HG03025 (cell line): Measurements from ENCODE around the gene SLC35F1.

Experiments used
- ATAC-seq: cut with Tn5 transposase; IDR thresholded peaks from one replicate; pipeline ENCODE4 v1.9.1; 2021; ENCODE audit warnings: mild to moderate bottlenecking, moderate library complexity; ENCODE audit not compliant: unreplicated experiment, low FRiP score

Gene SLC35F1

DNA sequence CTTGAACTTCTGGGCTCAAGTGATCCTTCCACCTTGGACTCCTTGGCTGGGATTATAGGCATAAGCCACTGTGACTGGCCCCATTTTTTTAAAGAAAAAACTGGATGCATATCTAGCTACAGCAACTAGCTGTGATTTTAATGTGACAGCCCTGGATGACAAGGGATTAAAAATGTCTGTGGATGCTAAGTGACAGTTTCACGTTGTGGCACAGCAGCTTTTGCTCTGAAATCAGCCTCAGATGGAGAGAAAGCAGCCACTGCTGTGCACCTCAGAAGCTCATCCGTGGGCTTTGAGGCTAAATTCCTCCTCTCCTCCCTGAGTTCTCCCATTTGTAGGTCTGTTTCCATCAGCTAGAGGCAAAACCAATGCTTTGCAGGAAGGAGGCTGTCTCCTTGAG, 195.3 kb downstream of the SLC35F1 start:
- no peak for ATAC-seq

DNA sequence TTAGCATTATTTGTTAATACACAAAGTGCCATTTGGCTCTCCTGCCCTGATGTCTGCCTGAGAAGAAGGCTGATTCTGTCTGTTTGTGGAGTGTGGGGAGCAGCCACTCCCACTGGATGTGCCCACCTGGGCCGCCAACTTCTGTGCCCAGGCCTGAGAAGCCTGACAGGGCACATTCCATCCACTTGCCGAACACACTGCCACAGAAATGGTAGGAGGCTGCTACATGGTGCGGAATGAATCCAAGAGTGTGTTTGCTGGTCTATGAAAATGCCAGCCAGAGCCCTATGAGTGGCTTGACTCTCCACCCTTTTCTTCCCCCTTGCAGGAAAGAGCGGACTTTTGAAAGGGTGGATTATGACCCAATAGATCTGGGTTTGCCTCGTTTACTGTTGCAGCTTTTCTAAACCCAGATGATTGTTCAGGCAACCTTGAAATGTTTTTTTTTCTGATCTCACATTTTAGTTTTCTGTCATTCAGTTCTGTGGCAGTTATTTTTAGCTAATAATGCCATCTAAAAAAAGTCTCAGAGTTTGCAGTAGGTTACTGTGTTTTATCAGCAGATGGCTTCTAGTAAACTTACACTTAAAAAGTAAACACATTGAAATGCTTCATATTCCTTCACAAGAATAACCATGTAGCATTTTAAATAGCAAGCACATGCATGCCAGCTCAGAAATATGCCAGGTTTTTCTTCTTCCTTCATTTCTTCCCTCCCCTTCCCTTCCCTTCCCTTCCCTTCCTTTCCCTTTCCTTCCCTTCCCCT, 196.5 kb downstream of the SLC35F1 start:
- no peak for ATAC-seq

DNA sequence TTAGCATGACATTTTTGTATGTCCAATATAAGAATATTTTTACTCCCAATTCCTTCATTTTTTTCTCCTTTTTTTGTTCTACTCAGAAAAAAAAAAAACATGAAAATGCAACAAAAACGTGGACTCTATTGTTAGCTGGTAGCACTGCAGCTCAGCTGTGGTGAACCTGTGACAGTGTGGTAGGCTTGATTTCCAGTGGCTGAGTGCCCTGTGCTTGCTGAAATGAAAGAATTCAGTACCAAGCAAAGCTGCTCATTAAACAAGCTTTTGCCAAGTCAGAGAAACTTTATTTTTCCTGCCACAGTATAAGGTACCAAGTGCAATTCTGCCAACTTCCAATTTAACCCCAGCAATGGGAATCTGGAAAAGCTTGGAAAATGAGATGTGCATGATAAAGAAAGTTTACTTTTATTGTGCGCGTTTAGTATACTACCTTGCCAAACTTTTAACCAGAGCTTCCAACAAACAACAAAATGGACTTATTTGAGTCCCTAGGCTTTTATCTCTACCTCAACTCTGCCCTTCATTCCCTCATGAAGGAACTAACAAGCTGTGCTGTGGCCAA, 215.2 kb downstream of the SLC35F1 start:
- ATAC-seq: no peak

DNA sequence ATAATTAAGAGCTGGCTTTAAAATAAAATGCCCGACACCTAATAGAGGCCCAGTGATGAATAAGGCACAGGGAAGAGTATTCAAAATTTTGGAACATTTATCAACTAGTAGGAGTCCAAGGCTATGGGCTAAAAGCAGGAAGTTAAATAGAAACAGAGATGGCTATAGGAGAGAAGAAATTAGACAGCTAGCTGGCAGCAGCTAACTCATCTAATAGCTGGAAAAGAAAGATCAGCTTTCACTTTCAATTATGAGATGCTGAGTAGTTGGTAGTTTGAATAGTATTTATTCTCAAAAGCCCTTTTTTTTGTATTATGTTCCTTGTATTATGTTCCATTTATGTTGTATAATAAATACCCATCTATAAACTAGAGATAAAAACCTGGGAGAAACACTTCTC, 215.7 kb downstream of the SLC35F1 start:
- no peak for ATAC-seq

DNA sequence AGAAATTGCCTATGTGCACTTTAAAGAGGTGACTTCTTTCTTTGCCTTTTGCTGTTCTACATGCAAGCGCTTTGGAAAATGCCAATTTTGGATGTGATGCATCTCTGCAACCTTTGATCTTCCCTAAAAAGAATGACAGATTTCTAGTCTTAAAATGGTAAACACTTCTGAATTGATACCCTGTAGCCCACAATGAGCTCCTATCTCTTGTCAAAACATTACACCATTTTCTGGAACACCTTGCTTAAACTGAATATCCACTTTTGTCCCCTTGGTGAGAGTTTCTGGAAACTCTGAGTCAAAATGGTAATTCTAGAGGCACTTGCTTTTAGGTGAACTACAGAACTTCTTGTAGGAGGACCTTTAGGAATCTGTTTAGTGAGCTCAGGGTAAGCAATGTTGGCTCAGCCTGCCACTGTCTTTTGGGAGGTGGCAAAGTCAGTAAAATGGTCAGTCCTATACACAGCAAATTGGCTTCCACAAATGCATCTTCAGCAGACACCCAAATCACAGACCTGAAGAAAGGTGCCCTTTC, 216.5 kb downstream of the SLC35F1 start:
- no peak for ATAC-seq

DNA sequence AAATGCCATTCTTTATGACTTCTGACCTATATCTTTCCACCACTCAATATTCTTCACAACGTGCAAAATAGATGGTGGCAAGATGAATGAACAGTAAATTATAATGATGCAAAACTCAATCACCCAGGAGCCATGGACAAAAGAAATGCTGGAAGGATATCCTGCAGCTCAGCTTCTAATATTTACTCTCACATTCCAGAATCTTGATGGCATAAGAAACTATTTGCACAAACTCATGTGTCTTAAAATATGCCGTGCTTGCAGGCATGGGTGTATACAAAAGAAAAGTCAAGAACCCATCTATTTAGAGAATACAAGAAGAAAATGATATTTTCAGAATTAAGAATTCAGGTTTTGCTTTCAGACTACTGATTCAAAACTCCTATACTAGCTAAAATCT, 217.8 kb downstream of the SLC35F1 start:
- ATAC-seq: no peak

DNA sequence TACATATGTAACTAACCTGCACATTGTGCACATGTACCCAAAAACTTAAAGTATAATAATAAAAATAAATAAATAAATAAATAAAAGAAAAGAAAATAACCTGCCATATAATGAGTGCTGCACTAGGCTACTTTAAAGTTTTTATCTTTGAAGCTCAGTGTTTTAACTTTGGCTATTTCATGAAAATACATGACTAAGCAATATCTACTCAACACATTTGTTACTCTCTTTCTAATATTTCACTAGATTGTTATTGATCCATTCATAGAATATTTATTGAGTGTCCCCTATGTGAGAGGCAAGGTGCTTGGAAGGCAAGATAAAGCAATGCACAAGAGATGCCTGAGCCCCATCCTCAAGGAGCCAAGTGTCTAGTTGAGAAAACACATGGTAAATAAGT, 221.7 kb downstream of the SLC35F1 start:
- no peak for ATAC-seq

DNA sequence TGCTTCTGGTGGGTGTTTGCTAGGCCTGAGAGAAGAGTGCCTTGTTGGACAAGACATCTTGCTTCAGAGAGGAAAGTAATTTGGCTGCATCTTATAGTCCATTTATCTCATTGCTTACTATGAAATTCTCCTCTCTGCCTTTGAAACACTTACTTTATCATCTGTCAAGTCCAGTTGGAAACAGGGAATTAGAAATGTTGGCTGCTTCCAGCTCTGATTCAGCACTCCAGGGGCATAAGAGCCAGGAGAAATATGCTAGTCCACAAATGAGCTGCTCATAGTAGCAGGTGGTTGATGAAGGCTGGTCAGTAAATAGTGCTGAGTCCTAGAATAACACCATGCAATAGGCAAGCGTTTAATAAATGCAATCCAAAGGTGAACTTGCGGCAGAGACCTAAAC, 227.1 kb downstream of the SLC35F1 start:
- no peak for ATAC-seq

DNA sequence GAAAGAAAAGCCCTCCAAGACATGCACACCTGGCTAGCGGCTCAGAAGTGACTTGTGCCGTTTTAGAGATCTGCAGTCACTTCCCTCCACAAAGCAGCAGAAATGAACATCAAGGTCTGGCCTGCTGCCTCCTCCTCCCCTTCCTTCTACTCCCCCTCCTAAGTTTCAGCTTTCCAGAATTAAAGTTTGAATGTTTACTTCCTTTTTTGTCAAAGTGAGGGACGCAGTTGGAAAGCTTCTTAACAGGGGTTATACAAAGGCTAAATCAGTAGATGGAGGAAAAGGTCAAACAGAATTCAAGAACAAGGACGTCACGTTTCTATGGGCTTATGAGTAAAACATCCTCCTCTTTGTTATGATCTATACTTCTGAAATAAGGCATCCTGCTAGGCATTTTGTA, 227.7 kb downstream of the SLC35F1 start:
- no peak for ATAC-seq

DNA sequence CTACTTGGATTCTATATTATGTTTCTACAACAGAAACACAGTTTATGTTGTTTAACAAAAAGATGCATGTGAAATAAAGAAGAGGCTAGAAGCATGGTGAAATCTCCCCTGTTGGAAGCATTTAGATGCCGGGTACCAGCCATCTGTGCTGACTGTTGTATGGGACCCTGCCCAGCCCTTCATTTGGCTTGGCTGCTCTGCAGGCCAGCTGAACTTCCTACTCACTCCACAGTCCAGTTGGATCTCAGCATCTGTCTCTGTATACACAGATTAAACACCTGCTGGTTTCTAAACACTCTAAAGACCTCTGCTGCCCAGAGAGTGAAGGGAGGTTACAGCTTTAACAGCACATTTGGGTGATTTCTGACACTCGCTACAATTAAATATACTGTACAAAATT, 228.3 kb downstream of the SLC35F1 start:
- ATAC-seq: no peak

DNA sequence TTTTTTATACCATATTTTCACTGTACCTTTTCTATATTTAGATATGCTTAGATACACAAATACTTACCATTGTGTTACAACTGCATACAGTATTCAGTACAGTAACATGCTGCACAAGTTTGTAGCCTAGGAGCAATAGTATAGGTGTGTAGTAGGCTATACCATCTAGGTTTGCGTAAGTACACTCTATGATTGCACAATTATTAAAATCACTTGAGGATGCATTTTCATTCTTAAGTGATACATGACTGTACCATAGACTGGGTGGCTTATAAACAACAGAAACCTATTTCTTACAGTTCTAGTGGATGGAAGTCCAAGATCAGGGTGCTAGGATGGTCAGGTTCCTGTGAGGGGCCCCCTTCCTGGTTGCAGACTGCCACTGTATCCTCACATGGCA, 234.1 kb downstream of the SLC35F1 start:
- ATAC-seq: no peak

DNA sequence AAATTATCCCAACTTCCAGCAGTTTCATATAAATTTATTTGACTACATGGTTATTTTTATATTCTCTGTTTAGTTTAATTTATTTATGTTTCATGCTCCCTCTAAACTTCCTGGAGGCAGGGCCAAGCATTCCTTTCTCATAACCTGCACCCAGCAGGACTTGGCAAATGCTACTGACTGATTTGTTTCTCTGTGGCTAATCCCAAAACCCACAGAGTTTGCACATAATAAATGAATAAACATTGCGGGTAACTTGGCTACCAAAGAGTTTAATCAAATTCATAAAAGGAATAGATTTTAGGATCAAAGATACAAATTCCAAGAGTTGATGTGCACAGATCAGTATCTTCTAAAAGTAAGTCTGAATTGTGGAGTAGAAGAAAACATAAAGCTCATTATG, 239.5 kb downstream of the SLC35F1 start:
- no peak for ATAC-seq

DNA sequence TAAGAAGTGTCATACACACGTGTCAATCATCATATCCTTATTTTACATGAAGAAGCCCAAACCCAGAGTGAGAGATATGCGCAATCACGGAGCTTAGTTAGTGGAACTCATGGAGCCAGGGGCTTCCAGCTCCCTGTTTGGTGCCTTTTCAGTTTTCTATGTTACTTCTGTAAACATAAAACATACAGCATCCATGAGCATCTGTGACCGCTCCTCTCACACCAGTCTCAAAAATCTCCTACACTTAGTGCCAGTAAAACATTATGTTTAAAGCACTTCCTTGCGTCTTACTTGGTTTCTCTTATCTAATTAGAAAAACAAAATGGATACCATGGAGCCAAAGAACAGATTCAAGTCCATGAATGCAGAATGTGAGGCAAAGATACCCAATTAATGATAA, 240.4 kb downstream of the SLC35F1 start:
- no peak for ATAC-seq

DNA sequence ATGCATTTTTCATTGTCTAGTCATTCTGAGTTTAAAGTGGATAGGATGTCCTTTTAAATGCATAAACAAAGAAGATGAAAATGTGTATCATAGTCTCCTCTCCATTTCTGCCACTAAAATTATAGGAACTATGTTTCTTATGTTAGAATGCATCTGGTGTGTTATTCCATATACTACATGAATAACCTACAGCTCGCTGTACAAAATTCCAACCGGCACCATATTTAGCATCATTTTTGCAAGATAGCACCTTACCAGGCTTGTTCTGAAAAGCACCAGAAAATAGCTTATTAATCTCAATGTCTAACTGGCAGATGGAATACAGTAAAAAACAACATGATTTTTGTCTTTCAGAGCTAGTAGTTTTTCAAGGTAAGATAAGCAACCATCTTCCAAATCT, 241.5 kb downstream of the SLC35F1 start:
- no peak for ATAC-seq

DNA sequence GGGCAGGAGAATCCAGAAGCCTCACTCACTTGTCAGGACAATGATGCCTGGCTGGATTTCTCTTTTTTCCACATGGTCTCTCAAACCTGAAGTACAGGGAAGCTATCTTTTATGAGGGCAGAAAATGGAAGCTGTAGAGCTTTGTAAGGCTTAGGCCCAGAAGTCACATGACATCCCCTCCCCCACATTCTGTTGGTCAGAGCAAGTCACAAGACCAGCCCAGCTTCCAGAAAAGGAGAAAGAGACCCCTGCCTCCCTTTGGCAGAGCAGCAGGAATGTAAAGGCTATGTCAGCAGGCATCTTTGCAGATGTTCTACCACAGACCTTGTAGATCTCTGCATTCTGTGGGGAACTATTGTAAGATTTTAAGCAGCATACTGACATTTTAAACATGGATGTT, 245.5 kb downstream of the SLC35F1 start:
- ATAC-seq: no peak

DNA sequence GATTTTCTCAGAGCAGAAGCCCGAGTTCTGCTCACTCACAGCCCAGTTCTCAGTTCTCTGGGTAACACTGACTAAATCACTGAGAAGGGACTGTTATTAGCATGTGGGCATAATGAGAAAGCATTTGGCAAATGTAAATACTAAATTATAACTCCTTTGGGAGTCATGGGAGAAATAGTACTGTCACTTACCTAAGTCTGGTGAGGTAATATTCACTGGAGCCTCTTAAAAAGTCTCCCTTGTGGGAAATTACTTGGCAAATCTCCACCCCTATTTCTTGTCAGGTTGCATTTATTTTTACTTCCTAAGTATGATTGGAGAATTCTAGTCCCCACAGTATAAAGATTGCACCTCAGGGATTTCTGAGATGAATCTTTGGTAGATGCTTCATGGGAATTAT, 254.3 kb downstream of the SLC35F1 start:
- no peak for ATAC-seq

DNA sequence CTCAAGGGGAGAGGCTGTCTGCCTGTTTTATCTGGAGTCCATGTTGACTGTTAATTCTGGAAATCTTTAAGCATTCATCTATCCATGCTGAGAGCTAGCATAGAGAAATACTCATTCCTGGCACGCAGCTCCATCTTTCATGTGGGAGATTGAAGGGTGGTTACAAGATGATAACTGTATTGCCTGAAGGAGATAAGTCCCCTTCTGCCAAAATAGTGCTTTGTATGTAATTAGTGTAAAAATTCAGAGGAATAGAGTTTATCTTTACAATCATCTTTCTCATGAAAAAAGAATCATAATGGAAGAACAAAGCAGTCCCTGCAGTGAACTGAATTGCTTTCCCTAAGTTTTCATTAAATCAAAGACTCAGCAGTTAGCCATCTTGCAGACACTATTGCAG, 256.5 kb downstream of the SLC35F1 start:
- ATAC-seq: no peak

DNA sequence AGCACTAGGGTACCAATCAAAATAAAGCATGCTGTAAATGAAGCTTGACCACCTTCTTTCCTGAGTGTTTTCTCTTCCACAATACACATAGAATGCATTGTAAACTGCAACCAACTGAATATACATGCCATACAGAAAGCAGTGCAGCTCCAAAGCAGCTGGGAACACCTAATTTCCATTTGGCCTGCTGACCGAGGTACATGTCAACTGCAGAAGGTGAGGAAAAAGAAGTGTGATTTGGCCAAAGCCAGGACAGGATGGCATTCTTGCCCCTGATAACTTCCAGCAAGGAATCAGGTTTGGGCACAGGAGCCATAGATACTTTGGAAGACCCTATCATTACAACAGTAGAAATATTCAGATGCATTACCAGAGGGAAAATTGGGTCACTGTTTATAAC, 258.4 kb downstream of the SLC35F1 start:
- ATAC-seq: no peak

DNA sequence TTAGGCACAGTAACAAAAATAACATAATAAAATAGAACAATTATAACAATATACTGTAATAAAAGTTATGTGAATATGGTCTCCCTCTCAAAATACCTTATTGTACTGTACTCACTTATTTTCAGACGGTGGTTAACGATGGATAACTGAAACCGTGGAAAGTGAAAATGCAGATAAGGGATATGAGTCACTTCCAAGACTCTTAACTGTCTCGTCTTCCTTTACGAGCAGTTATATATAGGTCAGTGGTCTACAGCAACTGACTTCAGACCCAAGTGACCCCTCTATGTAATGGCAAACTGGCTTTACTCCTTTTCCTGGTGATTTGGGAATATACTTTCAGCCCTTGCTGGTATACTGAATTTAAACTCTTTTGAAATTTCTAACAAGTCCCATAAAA, 261.4 kb downstream of the SLC35F1 start:
- ATAC-seq: no peak

DNA sequence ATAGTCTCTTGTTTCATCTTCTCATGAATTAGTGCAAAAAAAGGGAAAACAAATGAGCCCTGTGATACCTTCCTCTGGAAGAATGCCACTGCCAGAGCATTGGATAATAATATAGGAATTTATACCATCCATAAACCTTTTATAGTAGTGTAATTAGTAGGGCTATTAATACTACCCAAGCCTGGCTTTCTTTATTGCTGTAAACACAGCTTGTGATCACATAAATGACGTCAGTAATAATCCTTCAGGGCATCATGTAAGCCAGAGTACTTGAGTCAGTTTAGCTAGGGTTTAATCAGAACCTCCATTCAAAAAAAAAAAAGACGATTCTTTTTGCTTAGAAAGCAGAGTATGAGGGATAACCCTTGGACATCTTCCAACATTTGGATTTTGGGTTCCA, 264.8 kb downstream of the SLC35F1 start:
- no peak for ATAC-seq

DNA sequence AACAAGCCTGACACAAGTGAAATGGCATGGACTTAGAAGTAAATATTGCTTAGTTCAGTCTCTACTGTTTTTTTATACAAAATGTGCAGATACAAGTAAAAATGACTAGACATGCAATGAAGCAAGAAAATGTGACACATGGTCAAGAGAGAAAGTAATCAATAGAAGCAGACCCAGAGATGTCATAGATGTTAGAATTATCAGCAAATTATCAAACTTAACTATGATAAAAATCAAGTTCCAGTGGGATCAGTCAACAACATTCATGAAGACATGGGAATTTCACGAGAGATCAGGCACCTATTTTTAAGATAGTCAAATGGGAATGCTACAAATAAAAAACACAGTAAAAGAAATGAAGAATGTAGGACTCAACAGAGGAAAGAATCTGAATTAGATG, 267.0 kb downstream of the SLC35F1 start:
- no peak for ATAC-seq

DNA sequence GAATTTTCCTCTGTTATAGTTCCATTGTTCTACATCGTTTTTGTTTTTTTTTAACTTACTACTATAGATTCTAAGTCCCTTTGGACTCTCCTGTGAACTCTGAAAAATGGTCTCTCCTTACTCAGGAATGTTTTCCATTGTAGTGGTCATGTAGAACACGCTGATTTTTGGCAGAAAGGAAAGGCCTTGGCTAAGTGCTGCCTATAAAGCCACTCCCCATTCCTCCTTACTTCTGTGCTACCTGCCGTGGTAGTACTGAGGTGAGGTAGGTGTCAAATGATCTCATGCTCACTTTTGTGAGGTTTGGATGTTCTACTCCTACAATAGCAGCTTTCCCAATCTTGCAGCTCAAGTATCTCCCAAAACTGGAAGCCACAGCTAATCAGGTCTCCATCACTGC, 270.7 kb downstream of the SLC35F1 start:
- no peak for ATAC-seq
